ENCODE measurements around the gene RXRA.

DNA sequence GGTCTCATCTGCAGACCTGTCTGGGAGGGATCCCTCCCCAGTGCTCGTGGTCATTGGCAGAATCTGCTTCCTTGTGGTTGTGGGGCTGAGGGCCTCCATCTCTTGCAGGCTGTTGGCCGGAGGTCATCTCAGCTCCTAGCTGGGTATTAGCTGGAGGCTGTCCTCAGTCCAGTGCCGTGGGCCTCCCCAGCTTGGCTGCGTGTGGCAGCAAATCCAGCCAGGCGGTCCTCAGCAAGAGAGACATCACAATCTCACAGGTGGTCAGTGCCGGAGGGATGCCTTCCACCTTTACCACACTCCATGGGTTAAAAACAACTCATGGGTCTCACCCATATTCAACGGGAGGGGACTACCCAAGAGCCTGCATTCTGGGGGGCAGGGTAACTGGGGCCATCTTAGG lies 155.5 kb downstream of the RXRA start:
- TF ChIP-seq SUZ12 (IDR thresholded peaks at IDR 0.05; ENCODE audit: extremely low read depth, insufficient read depth, insufficient read length) (no peak), ZNF274 (IDR thresholded peaks at IDR 0.05; ENCODE audit: low read depth, low read length) (no peak)
